Occipital lobe (tissue), 2 donors: ENCODE results near the gene HYDIN. TPM values are rescaled to one million over a fixed set of nuclear protein-coding genes. Genes with fewer than 3 reads are reported as not detected.
"Not testable (repeated sequence)": the region's sequence is repeated elsewhere in the genome, so short reads cannot be mapped to it uniquely, and the experiment has no call there.

Source experiments
- DNase-seq: peaks from one replicate; lab custom pipeline; 2025; lab: John Stamatoyannopoulos, UW
- total RNA-seq: library from RNA; depleted of rRNA; stranded (reverse); fragments of >200 nt; gene quantifications from one replicate; pipeline ENCODE4 v1.2.3, GENCODE V29; 2014

The HYDIN gene
- total RNA-seq, 1 donor from 2014 or later = 26.5 TPM

- DNase-seq = not testable (repeated sequence)
Measured at GRCh38 chr16:71006516-71006915, 224.0 kb downstream of the HYDIN start.

DNA sequence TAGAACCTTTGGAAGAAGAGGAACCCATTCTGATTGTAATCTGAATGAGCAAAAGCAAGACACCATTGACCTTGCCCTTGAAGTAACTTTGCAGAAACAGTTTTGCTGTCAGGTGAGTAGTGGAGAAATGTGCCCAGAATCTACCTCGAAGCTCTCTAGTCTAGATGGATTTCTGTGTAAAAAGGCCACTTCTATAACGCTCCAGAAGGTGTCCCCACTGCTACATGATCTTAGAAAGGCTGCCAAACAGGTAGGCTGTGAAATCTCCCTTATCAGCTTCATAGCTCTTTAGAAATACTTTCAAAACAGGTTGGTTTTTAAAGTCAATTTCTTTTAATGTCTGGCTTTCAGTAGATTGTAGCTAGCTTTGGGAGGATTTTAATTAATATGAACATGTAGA, 230.8 kb downstream of the HYDIN start:
- not testable (repeated sequence) for DNase-seq

DNA sequence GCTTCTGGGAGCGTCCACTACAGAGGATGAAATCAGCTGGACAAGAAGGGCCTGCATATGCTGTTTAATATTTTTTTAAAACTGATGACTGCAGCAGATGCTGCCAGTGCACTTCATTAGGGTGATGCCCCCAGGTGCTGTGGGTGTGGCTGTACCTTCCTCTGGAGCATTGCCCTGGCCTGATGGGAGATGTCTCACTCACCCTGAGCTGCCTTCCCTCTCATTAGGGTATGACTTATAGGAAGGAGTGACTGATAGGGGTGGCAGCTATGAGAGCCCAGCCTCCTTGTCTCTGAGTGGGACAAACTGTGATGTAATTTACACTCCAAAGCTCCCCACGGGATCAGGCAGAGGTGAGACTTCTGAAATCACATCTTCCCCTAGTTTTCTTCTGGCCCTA, 234.7 kb downstream of the HYDIN start:
- not testable (repeated sequence) for DNase-seq

DNA sequence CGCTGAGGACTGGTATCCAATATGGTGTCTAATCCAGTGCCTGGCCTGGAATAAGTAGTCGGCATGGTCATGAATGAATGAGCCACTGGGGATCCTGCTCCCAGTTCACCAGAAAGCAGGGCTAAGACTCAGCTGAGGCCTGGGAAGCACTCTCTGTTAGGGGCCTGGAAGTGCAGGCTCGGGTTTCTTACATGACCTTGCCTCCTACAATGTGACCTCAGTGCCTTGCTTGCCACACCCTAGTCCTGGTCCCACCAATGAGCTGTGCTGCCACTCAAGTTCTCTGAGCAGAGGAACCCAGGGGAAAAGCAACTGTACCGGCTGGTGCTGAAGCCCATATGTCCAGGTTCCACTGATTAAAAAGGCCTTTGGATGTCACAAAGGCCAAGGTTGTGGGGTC, 238.0 kb downstream of the HYDIN start:
- DNase-seq = not testable (repeated sequence)

GRCh38 chr16:70987019-70987715, 243.4 kb downstream of the HYDIN start:
- not testable (repeated sequence) for DNase-seq

DNA sequence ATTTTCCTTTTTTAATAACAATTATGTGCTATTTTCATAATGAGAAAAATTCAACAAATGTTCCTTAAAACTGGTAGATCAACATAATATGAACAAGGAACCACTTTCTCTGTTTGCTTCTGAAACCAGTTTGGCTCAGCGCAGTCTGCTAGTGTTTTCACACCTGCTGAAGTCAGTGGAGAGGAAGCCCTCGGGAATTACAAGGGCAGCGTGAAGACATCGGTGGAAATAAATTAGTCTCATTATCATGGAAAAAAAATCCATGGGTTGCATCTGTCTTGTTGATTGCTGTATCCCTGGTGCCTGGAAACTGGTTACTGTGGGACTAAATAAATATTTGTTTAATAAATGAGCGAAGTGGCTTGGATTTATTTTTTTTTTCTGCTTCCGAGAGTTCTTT, 245.8 kb downstream of the HYDIN start:
- not testable (repeated sequence) for DNase-seq

- DNase-seq = not testable (repeated sequence)
Measured at GRCh38 chr16:70968332-70968731, 262.2 kb downstream of the HYDIN start.

DNA sequence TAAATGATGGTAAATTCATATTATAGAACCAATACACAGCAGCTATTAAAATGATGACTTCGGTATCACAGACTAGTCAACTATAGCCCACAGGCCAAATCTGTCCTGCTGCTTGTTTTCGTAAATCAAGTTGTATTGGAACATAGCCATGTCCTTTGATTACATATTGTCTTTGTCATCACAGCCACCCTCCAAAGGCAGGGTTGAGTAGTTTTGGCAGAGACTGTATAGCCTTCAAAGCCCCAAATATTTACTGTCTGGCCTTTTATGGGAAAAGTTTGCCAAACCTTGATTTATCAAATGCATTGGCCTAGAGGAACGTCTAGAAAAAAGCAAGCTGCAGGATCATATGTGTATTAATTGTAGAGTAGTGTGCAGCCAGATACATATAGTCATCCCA, 270.4 kb downstream of the HYDIN start:
- DNase-seq = not testable (repeated sequence)

DNA sequence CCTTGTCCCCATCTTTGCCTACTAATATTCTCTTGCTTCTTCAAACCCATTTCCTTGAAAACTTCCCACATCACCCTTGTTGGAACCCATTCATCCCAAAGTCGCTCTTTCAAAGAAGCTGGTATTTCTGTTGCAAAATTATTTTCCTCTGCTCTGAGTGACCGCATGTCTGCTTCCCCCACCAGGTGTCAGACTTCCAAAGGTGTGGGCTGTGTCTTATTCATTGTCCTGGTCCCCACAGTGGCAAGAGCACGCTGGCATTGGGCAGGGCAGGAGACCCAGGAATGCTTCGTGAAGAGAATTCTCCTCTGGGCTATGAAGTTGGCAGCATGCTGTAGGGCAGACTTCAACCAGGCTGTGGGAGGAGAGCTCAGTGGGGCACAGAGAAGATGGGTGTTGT, 275.6 kb downstream of the HYDIN start:
- DNase-seq = not testable (repeated sequence)

GRCh38 chr16:70953824-70954223, 276.7 kb downstream of the HYDIN start:
- not testable (repeated sequence) for DNase-seq

- DNase-seq = not testable (repeated sequence)
Measured at GRCh38 chr16:70943551-70943950, 287.0 kb downstream of the HYDIN start.

- DNase-seq = not testable (repeated sequence)
Measured at GRCh38 chr16:70939690-70940359, 290.7 kb downstream of the HYDIN start.

DNA sequence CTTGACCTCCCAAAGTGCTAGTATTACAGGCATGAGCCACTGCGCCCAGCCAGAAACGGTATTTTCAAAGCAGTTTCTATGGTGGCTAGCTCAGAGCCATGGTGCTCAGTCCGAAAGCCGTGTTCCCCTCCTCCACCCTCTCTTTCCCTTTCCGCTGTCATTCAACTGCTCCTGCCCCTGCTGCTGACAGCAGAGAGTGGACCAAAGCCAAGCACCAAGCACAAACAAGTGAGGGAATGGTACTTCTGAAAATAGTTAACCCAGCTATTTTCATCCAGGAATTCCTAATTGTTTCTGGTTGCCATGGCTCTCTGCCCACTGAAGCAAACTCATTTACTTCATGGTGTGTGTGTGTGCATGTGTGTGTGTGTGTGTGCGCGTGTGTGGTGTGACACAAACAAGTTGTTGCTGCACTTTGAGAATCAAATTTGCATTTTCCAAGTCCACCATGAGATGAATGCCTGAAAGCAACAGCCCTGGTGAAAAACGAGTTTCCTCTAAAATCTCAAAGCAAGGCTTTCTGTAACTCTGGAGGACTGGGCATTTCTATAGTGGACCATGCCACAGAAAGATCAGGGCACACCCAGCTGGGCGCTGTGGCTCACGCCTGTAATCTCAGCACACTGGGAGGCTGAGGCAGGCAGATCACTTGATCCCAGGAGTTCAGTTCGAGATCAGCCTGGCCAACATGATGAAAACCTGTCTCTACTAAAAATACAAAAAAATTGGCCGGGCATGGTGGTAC, 293.6 kb downstream of the HYDIN start:
- not testable (repeated sequence) for DNase-seq

GRCh38 chr16:70935325-70935724, 295.2 kb downstream of the HYDIN start:
- DNase-seq = not testable (repeated sequence)

DNA sequence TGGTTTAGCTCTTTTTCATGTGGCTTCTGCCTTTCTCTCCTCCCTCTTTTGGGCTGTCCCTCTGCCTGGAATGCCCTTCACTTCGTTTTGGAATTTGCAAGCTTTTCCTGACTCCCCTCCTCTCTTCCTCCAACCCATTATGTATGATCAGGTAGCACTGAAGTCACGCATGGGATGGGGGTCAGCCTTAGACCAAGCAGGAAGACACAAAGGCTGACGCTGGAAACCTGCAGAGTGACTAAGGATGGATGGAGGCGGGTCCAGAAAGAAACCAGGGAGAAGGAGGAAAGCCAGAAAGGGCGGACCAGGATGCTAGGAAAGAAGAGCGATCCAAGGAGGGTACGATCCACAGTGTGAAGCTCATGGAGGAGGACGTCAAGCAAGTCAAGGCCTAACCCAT, 296.8 kb downstream of the HYDIN start:
- DNase-seq = not testable (repeated sequence)

DNA sequence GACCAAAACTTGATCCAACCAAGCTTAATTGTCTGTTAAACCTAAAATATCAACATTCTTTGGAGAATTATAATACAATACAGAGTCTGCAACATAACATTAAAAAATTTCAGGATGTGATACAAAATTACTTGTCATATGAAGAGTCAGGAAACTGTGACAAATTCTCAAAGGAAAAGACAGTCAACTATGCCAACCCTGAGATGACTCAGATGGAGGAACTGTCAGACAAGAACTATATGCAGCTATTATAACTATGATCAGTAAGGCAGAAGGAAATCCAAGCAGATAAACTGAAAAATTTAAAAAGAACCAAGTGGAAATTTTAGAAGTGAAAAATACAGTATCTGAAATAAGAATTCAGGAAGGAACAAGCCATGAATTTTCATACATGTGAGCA, 299.8 kb downstream of the HYDIN start:
- DNase-seq = not testable (repeated sequence)

GRCh38 chr16:70922164-70922563, 308.4 kb downstream of the HYDIN start:
- DNase-seq = peak; percentile 13

DNA sequence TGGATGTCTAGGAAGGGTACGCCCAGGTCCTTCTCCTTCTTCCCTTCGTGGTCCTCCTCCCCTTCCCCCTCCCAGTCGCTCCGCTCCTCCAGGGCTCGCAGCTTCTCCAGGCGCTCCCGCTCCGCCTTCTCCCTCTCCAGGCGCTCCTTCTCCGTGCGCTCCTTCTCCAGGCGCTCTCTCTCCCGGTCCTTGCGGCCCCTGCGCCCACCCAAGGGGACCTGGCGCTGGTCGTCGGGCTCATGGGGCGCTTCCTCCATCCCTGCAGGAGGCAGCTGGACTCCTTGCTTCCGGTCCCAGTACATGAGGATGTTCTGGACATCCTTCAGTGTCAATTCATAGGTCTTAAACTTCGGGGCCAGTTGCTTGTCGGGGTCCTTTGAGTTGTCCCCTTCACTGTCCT, 309.9 kb downstream of the HYDIN start:
- DNase-seq = not testable (repeated sequence)

DNA sequence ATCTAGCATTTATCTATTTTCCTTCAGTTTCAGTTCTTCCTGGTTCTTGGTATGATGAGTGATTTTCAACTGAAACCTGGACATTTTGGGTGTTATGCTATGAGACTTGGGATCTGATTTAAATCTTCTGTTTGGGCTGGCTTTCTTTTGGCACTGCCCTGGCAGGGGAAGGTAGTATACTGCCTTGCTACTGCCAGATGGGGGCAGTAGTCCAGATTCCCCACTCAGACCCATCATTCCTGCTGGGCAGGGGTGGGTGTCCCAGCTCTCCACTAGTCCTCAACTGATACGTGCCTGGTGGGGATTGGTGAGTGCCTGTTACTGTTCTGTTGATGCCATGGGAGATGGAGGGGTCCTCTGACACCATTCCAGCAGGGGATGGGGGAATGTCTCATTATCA, 342.3 kb downstream of the HYDIN start:
- DNase-seq = not testable (repeated sequence)

DNA sequence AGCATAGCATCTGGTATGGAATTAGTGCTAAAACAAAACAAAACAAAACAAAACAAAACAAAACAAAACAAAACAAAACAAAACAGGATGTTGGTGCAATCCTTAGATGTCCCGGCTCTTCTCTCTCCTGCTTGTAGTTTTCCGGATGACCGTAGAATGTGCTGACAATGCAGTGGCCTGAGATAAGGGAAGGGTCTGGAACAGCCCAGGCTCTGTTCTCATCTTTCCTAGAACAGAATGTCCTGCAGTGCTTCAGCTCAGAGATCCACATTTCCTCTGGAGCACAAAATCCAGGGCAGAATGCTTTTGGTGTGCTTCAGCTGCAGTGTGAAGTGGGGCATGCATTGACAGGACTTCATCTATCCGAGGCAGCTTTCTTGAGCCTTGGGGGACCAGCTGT, 345.9 kb downstream of the HYDIN start:
- not testable (repeated sequence) for DNase-seq

GRCh38 chr16:70882311-70882710, 348.2 kb downstream of the HYDIN start:
- not testable (repeated sequence) for DNase-seq

DNA sequence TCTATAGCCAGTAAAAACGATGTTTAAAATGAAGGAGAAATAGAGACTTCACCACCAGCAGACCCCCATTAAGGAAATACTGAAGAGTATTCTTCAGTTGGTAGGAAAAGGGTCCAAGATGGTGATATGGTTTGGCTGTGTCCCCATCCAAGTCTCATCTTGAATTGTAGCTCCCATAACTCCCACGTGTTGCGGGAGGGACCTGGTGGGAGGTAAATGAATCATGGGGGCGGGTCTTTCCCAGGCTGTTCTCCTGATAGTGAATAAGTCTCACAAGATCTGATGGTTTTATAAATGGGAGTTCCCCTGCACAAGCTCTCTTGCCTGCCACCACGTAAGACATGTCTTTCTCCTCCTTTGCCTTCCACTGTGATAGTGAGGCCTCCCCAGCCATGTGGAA, 352.6 kb downstream of the HYDIN start:
- not testable (repeated sequence) for DNase-seq
